PC-3 (cell line): Measurements from ENCODE around the gene OPRD1. TPM values are rescaled to one million over a fixed set of nuclear protein-coding genes. Genes with fewer than 3 reads are reported as not detected.
A peak's percentile ranks its signal among the peaks of the same experiment; 100 is the strongest.

Source experiments
- ATAC-seq: fragments of 200-7000 bp; cut with Tn5 transposase; 2 replicates; pipeline ENCODE4 v1.9.1; 2020; ENCODE audit warnings: mild to moderate bottlenecking, moderate library complexity
- BruUV-seq: library from RNA; stranded (reverse); fragments of 400-500 nt; replicated peaks from 2 replicates; lab custom pipeline; 2021; lab: Mats Ljungman, UMichigan
- CTCF ChIA-PET: fragments of 300-600 bp; sonication (Branson Sonifier 250); formaldehyde crosslinking; loops from one replicate; lab custom pipeline; 2022; ENCODE audit warnings: antibody characterized with exemption; lab: Charles Lee
- POLR2A ChIA-PET: fragments of 300-600 bp; sonication (Branson Sonifier 250); formaldehyde crosslinking; loops from one replicate; lab custom pipeline; 2022; ENCODE audit warnings: antibody characterized with exemption; ENCODE audit not compliant: unreplicated experiment; lab: Charles Lee
- DNase-seq: peaks from one replicate; pipeline ENCODE4 v3.0.0-alpha.2; 2015
- H2AFZ ChIP-seq: fragments of 300-600 bp; sonication (generic); 2 replicates; pipeline ENCODE4 v1.6.0; 2016; ENCODE audit warnings: antibody characterized with exemption, low read length
- H3F3A ChIP-seq: fragments of 300-600 bp; sonication (generic); one replicate; pipeline ENCODE4 v1.6.0; 2017; ENCODE audit warnings: antibody characterized with exemption, low read length, control low read depth, mild to moderate bottlenecking; ENCODE audit not compliant: unreplicated experiment
- H3K27ac ChIP-seq: fragments of 300-600 bp; sonication (generic); 2 replicates; pipeline ENCODE4 v1.5.1; 2016; ENCODE audit warnings: mild to moderate bottlenecking, low read length
- H3K27me3 ChIP-seq: fragments of 300-600 bp; sonication (generic); 2 replicates; pipeline ENCODE4 v1.6.1; 2016; ENCODE audit warnings: low read length, mixed read lengths
- H3K36me3 ChIP-seq: fragments of 300-600 bp; sonication (generic); 2 replicates; pipeline ENCODE4 v1.6.1; 2016; ENCODE audit warnings: low read depth, mixed run types, low read length, mixed read lengths
- H3K4me1 ChIP-seq: fragments of 300-600 bp; sonication (generic); 2 replicates; pipeline ENCODE4 v1.5.1; 2016; ENCODE audit warnings: low read length; ENCODE audit not compliant: insufficient read depth
- H3K4me2 ChIP-seq: fragments of 300-600 bp; sonication (generic); 2 replicates; pipeline ENCODE4 v1.6.0; 2016; ENCODE audit warnings: low read length
- H3K4me3 ChIP-seq: fragments of 300-600 bp; sonication (generic); 2 replicates; pipeline ENCODE4 v1.5.1; 2016; ENCODE audit warnings: mild to moderate bottlenecking, low read length, mixed read lengths
- H3K79me2 ChIP-seq: fragments of 300-600 bp; sonication (generic); 2 replicates; pipeline ENCODE4 v1.6.1; 2017; ENCODE audit warnings: low read length, mixed read lengths
- H3K9ac ChIP-seq: fragments of 300-600 bp; sonication (generic); 2 replicates; pipeline ENCODE4 v1.6.0; 2016; ENCODE audit warnings: mild to moderate bottlenecking, low read length
- H3K9me2 ChIP-seq: fragments of 300-600 bp; sonication (generic); replicated peaks from 2 replicates; pipeline ENCODE4 v1.6.1; 2016; ENCODE audit warnings: mixed run types, low read length, mixed read lengths
- H3K9me3 ChIP-seq: fragments of 300-600 bp; sonication (generic); 2 replicates; pipeline ENCODE4 v1.6.1; 2016; ENCODE audit warnings: low read length, mixed read lengths
- H4K20me1 ChIP-seq: fragments of 300-600 bp; sonication (generic); 2 replicates; pipeline ENCODE4 v1.6.1; 2016; ENCODE audit warnings: low read length, mixed read lengths
- CTCF ChIP-seq: fragments of 300-600 bp; sonication (generic); conservative IDR thresholded peaks from 2 replicates; pipeline ENCODE4 v1.5.1; 2017; ENCODE audit warnings: antibody characterized with exemption, low read depth, mild to moderate bottlenecking, low read length
- EZH2 ChIP-seq: fragments of 300-600 bp; sonication (generic); IDR thresholded peaks from one replicate; pipeline ENCODE4 v1.6.1; 2017; ENCODE audit warnings: antibody characterized with exemption, mild to moderate bottlenecking, low read length; ENCODE audit not compliant: unreplicated experiment
- EZH2phosphoT487 ChIP-seq: fragments of 300-600 bp; sonication (generic); IDR thresholded peaks from 2 replicates; pipeline ENCODE4 v1.6.1; 2018; ENCODE audit warnings: mild to moderate bottlenecking, antibody characterized with exemption, low read length, borderline replicate concordance
- intact Hi-C: fragments of 100-400 bp; cut with micrococcal nuclease; formaldehyde crosslinking; loops from 2 replicates; pipeline ENCODE4 v1.9.0; 2023
- total RNA-seq: library from RNA; depleted of rRNA; stranded (reverse); fragments of >200 nt; gene quantifications from 2 replicates; pipeline ENCODE4 v1.2.3, GENCODE V29; 2014

Gene OPRD1
- total RNA-seq, 1 experiment from 2014 or later = not detected

GRCh38 chr1:28877132-28877781 lies 65.3 kb downstream of the OPRD1 start:
- Histone ChIP-seq H3K27me3 (no peaks in the 10 kb centered on the region), H3K9me2 (no peaks in the 10 kb centered on the region), H3K36me3 (no peaks in the 10 kb centered on the region), H3K9me3 (no peaks in the 10 kb centered on the region), H3K4me2 (no peak overlapping the region), H3K9ac (no peak overlapping the region), H3K79me2 (no peaks in the 10 kb centered on the region), H3K27ac (no peak overlapping the region), H2AFZ (0 out of 2 replicates have a peak overlapping the region, but pooled peaks have one; percentile 7), H4K20me1 (no peaks in the 10 kb centered on the region), H3F3A (no peaks in the 10 kb centered on the region), H3K4me1 (peaks cover 4% of the 10 kb centered on the region), H3K4me3 (no peak overlapping the region)
- DNase-seq (peak; percentile 87), ATAC-seq (peak; percentile 77)
- TF ChIP-seq CTCF = peak; percentile 95
- TF ChIP-seq EZH2phosphoT487 = no peak
- ChIA-PET CTCF (interaction anchor here (0.5 to 1.8 kb wide), 16 partner anchors 9 to 628 kb away, joined by 3 to 22 read pairs (median 4); partner anchors contain the start of genes EPB41 and YTHDF2), POLR2A (interaction anchor here (0.5 to 1.0 kb wide), 3 partner anchors 123 to 234 kb away, joined by 5 to 12 read pairs (median 10); partner anchors contain the start of genes RNU11 and TAF12)
- intact Hi-C loops = loop anchor here (1.0 to 2.0 kb wide), 3 partner anchors 92 to 228 kb away; partner anchors contain the start of genes RNU11 and YTHDF2
- BruUV-seq = no TSS peak

GRCh38 chr1:28878796-28879195 lies 66.8 kb downstream of the OPRD1 start:
- peaks cover 8% of the 10 kb centered on the region for H3K4me1 ChIP-seq
- ChIA-PET POLR2A (no interaction called here), CTCF (no interaction called here)
- H3K9me2 ChIP-seq = no peaks in the 10 kb centered on the region
- no peaks in the 10 kb centered on the region for H3K36me3 ChIP-seq
- no peak overlapping the region for H3K4me3 ChIP-seq
- DNase-seq (no peak), ATAC-seq (no peak)
- no peak overlapping the region for H3K27ac ChIP-seq
- BruUV-seq = no TSS peak
- no peaks in the 10 kb centered on the region for H4K20me1 ChIP-seq
- no peak overlapping the region for H3K4me2 ChIP-seq
- TF ChIP-seq CTCF (no peak), EZH2 (no peak), EZH2phosphoT487 (no peak)
- no peak overlapping the region for H3K9ac ChIP-seq
- H3K9me3 ChIP-seq = no peaks in the 10 kb centered on the region
- no peaks in the 10 kb centered on the region for H3F3A ChIP-seq
- intact Hi-C loops = no loop called here
- no peak overlapping the region for H2AFZ ChIP-seq
- no peaks in the 10 kb centered on the region for H3K79me2 ChIP-seq
- H3K27me3 ChIP-seq = no peaks in the 10 kb centered on the region
